CD14-positive monocyte (primary cell): ENCODE measurements around the gene AOPEP. TPM values are rescaled to one million over a fixed set of nuclear protein-coding genes. Genes with fewer than 3 reads are reported as not detected.

Experiments
- DNase-seq, 3 donors: peaks; one replicate each; pipeline ENCODE4 v3.0.0-alpha.2; 2011 to 2022
- H2AFZ ChIP-seq: 2 replicates; pipeline ENCODE4 v1.6.0; 2012; ENCODE audit warnings: mild to moderate bottlenecking, low read depth, low read length, inconsistent platforms; ENCODE audit not compliant: insufficient read depth, poor library complexity, severe bottlenecking
- H3K27ac ChIP-seq, 2 donors: 1 replicate in 1 of 2; 2 replicates in 1 of 2; pipeline ENCODE4 v1.5.1; 2012 to 2013; ENCODE audit warnings: low read length in 2 of 2, control low read depth in 1 of 2, inconsistent platforms in 1 of 2, low read depth in 1 of 2, mild to moderate bottlenecking in 1 of 2
- H3K27me3 ChIP-seq, 2 donors: one replicate each; pipeline versions ENCODE4 v1.6.0 to v1.6.1; 2011 to 2013; ENCODE audit warnings: low read length in 2 of 2; ENCODE audit not compliant: control insufficient read depth in 2 of 2, insufficient read depth in 2 of 2
- H3K36me3 ChIP-seq, 2 donors: replicated peaks in 1 of 2; 1 replicate in 1 of 2; 2 replicates in 1 of 2; pipeline versions ENCODE4 v1.5.1 to v1.6.1; 2012 to 2013; ENCODE audit warnings: low read length in 2 of 2, control low read depth in 1 of 2, inconsistent platforms in 1 of 2, mild to moderate bottlenecking in 1 of 2; ENCODE audit not compliant: insufficient read depth in 2 of 2, control insufficient read depth in 1 of 2
- H3K4me1 ChIP-seq, 2 donors: 1 replicate in 1 of 2; 2 replicates in 1 of 2; pipeline versions ENCODE4 v1.5.1 to v1.6.1; 2012 to 2013; ENCODE audit warnings: low read length in 2 of 2, control low read depth in 1 of 2, inconsistent platforms in 1 of 2, mild to moderate bottlenecking in 1 of 2, moderate library complexity in 1 of 2; ENCODE audit not compliant: insufficient read depth in 2 of 2, control insufficient read depth in 1 of 2
- H3K4me2 ChIP-seq: replicated peaks from 2 replicates; pipeline ENCODE3; 2012; ENCODE audit warnings: low read length, moderate library complexity, mild to moderate bottlenecking; ENCODE audit not compliant: poor library complexity, severe bottlenecking; ENCODE audit errors: extremely low read depth
- H3K4me3 ChIP-seq, 3 experiments: fragments of 200-600 bp in 1 of 3; sonication (generic) in 1 of 3; replicated peaks in 1 of 3; 1 replicate in 2 of 3; 2 replicates in 1 of 3; pipeline ENCODE4 v1.5.1; 2011 to 2013; ENCODE audit warnings: low read length in 3 of 3, mild to moderate bottlenecking in 3 of 3, control low read depth in 2 of 3, low read depth in 2 of 3, inconsistent platforms in 1 of 3, moderate library complexity in 1 of 3
- H3K79me2 ChIP-seq: 2 replicates; pipeline ENCODE4 v1.6.0; 2012; ENCODE audit warnings: mild to moderate bottlenecking, control low read depth, inconsistent platforms, low read length, moderate library complexity; ENCODE audit not compliant: insufficient read depth
- H3K9ac ChIP-seq: 2 replicates; pipeline ENCODE4 v1.6.0; 2017; ENCODE audit warnings: low read length, mild to moderate bottlenecking; ENCODE audit not compliant: insufficient read depth, poor library complexity, severe bottlenecking
- H3K9me3 ChIP-seq, 2 donors: replicated peaks in 1 of 2; 1 replicate in 1 of 2; 2 replicates in 1 of 2; pipeline versions ENCODE4 v1.5.1 to v1.6.1; 2012 to 2013; ENCODE audit warnings: low read length in 2 of 2, control low read depth in 1 of 2; ENCODE audit not compliant: control insufficient read depth in 1 of 2, insufficient read depth in 1 of 2
- H4K20me1 ChIP-seq: 2 replicates; pipeline ENCODE4 v1.6.0; 2012; ENCODE audit warnings: mild to moderate bottlenecking, low read length, control low read depth, moderate library complexity; ENCODE audit not compliant: insufficient read depth
- H3K27ac Mint-ChIP-seq, 7 donors: one replicate each; pipeline ENCODE4 v1.8.0; 2020; ENCODE audit warnings: mild to moderate bottlenecking in 7 of 7, mixed read lengths in 7 of 7, moderate library complexity in 6 of 7, inconsistent platforms in 2 of 7
- H3K27me3 Mint-ChIP-seq, 3 donors: one replicate each; pipeline ENCODE4 v1.8.0; 2021 to 2022; ENCODE audit warnings: low read depth in 3 of 3, mild to moderate bottlenecking in 3 of 3, mixed read lengths in 3 of 3, moderate library complexity in 3 of 3, inconsistent platforms in 1 of 3
- H3K36me3 Mint-ChIP-seq, 2 donors: one replicate each; pipeline ENCODE4 v1.8.0; 2020; ENCODE audit warnings: mixed read lengths in 2 of 2, inconsistent platforms in 1 of 2, mild to moderate bottlenecking in 1 of 2
- H3K4me1 Mint-ChIP-seq: one replicate; pipeline ENCODE4 v1.8.0; 2020; ENCODE audit warnings: mild to moderate bottlenecking, mixed read lengths
- H3K4me3 Mint-ChIP-seq, 2 donors: one replicate each; pipeline ENCODE4 v1.8.0; 2020; ENCODE audit warnings: mild to moderate bottlenecking in 2 of 2, mixed read lengths in 2 of 2, moderate library complexity in 1 of 2
- H3K9me3 Mint-ChIP-seq, 7 donors: one replicate each; pipeline ENCODE4 v1.8.0; 2020 to 2022; ENCODE audit warnings: mixed read lengths in 7 of 7, mild to moderate bottlenecking in 6 of 7, moderate library complexity in 6 of 7, inconsistent platforms in 2 of 7
- WGBS: methylation state at CpG from one replicate; pipeline ENCODE4 v1.1.5; 2013; ENCODE audit warnings: missing lambda C conversion rate; ENCODE audit not compliant: insufficient coverage; 5-methylcytosine and 5-hydroxymethylcytosine counted together
- intact Hi-C, 2 donors: fragments of 100-400 bp; cut with micrococcal nuclease; formaldehyde crosslinking; loops; one replicate each; pipeline versions ENCODE4 v1.15.0 to v1.15.1; 2023
- polyA plus RNA-seq, 3 donors: library from polyadenylated mRNA; depleted of rRNA in 1 of 3; unstranded in 2 of 3; stranded (reverse) in 1 of 3; fragments of 300-500 nt in 2 of 3; fragments of >200 nt in 1 of 3; fragmentation: Illumina TruSeq in 2 of 3; gene quantifications; 1 replicate in 2 of 3; 2 replicates in 1 of 3; pipeline ENCODE4 v1.2.3, GENCODE V29; 2012 to 2021
- TF ChIP-seq, protein P1 (sequence below): fragments of 200-600 bp; IDR thresholded peaks from one replicate; pipeline ENCODE4 v1.8.0; 2022; ENCODE audit warnings: antibody characterized with exemption, mild to moderate bottlenecking

The AOPEP gene
- polyA plus RNA-seq, 3 donors = 3.0 to 4.1 (median 3.1) TPM

DNA sequence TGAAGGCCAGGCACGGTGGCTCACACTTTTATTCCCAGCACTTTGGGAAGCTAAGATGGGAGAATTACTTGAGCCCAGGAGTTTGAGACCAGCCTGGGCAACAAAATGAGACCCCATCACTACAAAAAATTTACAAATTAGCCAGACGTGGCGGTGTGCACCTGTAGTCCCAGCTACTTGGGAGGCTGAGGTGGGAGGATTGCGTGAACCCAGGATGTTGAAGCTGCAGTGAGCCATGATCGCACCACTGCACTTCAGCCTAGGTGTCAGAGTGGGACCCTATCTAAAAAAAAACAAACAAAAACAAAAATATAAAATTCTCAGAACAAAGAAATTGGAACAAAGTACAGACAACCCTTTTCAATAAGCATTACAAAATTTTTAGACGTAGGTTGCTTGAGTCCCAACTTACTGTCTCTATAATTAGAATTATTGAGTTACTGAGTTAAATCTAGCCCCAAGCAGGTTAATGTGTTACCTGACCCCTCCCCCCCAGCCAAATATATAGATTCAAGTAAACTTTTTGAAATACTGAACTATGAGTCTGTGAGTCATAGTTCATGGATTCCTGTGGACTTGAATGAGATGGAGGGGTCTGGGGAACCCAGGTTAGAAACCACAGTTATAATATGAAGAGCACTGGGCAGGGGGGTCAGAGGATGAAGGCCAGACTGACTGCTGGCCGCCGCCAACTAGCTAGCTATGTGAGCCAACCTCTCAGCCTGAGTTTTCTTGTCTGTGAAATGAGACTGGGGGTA is 173.1 kb downstream of the AOPEP start:
- Histone ChIP-seq H4K20me1 (no peaks in the 10 kb centered on the region), H3K79me2 (no peaks in the 10 kb centered on the region), H3K36me3 (no peaks in the 10 kb centered on the region), H3K4me3 (no peak overlapping the region), H3K4me2 (no peak overlapping the region), H3K9ac (no peak overlapping the region), H3K9me3 (no peaks in the 10 kb centered on the region), H3K27me3 (no peaks in the 10 kb centered on the region), H3K4me1 (no peaks in the 10 kb centered on the region), H2AFZ (no peak overlapping the region), H3K27ac (no peak overlapping the region)
- H3K9me3 Mint-ChIP-seq = peaks cover 0 to 3% (median 0%) of the 10 kb centered on the region in 7 donors
- no CpG with 5 or more reads among the region's 8 CpGs for WGBS
- H3K4me1 Mint-ChIP-seq = peaks cover 10% of the 10 kb centered on the region
- DNase-seq = no peak
- H3K27me3 Mint-ChIP-seq = peaks cover 0 to 2% (median 0%) of the 10 kb centered on the region in 3 donors
- no peak overlapping the region for H3K4me3 Mint-ChIP-seq
- TF ChIP-seq, protein P1, sequence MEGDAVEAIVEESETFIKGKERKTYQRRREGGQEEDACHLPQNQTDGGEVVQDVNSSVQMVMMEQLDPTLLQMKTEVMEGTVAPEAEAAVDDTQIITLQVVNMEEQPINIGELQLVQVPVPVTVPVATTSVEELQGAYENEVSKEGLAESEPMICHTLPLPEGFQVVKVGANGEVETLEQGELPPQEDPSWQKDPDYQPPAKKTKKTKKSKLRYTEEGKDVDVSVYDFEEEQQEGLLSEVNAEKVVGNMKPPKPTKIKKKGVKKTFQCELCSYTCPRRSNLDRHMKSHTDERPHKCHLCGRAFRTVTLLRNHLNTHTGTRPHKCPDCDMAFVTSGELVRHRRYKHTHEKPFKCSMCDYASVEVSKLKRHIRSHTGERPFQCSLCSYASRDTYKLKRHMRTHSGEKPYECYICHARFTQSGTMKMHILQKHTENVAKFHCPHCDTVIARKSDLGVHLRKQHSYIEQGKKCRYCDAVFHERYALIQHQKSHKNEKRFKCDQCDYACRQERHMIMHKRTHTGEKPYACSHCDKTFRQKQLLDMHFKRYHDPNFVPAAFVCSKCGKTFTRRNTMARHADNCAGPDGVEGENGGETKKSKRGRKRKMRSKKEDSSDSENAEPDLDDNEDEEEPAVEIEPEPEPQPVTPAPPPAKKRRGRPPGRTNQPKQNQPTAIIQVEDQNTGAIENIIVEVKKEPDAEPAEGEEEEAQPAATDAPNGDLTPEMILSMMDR = no peak
- H3K36me3 Mint-ChIP-seq = peaks cover 0 to 5% of the 10 kb centered on the region in 2 donors
- no peak overlapping the region for H3K27ac Mint-ChIP-seq
- intact Hi-C loops = no loop called here

GRCh38 chr9:94900222-94901018 is 173.9 kb downstream of the AOPEP start:
- Histone ChIP-seq H4K20me1 (no peaks in the 10 kb centered on the region), H3K27ac (no peak overlapping the region), H3K4me2 (no peak overlapping the region), H3K79me2 (no peaks in the 10 kb centered on the region), H2AFZ (no peak overlapping the region), H3K9ac (no peak overlapping the region), H3K27me3 (no peaks in the 10 kb centered on the region), H3K4me1 (no peaks in the 10 kb centered on the region), H3K4me3 (no peak overlapping the region), H3K9me3 (no peaks in the 10 kb centered on the region), H3K36me3 (no peaks in the 10 kb centered on the region)
- DNase-seq = no peak
- Mint-ChIP-seq H3K4me1 (peaks cover 10% of the 10 kb centered on the region), H3K4me3 (no peak overlapping the region), H3K9me3 (peaks cover 0 to 3% (median 0%) of the 10 kb centered on the region in 7 donors), H3K27ac (peak overlapping the region in 1 of 7 donors; percentile 64), H3K27me3 (peaks cover 0 to 2% (median 0%) of the 10 kb centered on the region in 3 donors), H3K36me3 (peaks cover 0 to 6% of the 10 kb centered on the region in 2 donors)
- WGBS = 68% methylated on average over 3 of the region's 10 CpGs
- intact Hi-C loops = no loop called here
- TF ChIP-seq, protein P1 = no peak
